Left ventricle myocardium superior (tissue), 1 donor: Measurements from ENCODE around the gene MUC15. TPM values are rescaled to one million over a fixed set of nuclear protein-coding genes. Genes with fewer than 3 reads are reported as not detected.

Source experiments
- ATAC-seq: fragments of 200-7000 bp; cut with Tn5 transposase; one replicate; pipeline ENCODE4 v1.9.1; 2020; ENCODE audit warnings: mild to moderate bottlenecking, moderate library complexity
- DNase-seq: peaks from one replicate; pipeline ENCODE4 v3.0.0-alpha.2; 2020
- intact Hi-C: fragments of 100-400 bp; cut with micrococcal nuclease; formaldehyde crosslinking; loops from one replicate; pipeline ENCODE4 v1.11.0; 2022
- total RNA-seq: library from RNA; stranded (reverse); fragmentation: NEBNext Ultra II Directional; extraction: Animal tissue kit (Norgen Biotek cat#: 25700); gene quantifications from one replicate; pipeline ENCODE4 v1.2.1, GENCODE V29; 2021
- donor health status: DM: no; HTN: yes; CAD: no; lungs with severe emphysema.

Gene MUC15
- total RNA-seq, 1 donor from 2014 or later: not detected

GRCh38 chr11:26579683-26580082 is 7.6 kb upstream of the MUC15 start:
- intact Hi-C loops: no loop called here
- DNase-seq (no peak), ATAC-seq (no peak)

GRCh38 chr11:26578998-26579661 is 7.1 kb upstream of the MUC15 start:
- ATAC-seq (no peak), DNase-seq (no peak)
- intact Hi-C loops: no loop called here

GRCh38 chr11:26575946-26576345 is 3.9 kb upstream of the MUC15 start:
- no peak for DNase-seq
- no peak for ATAC-seq
- intact Hi-C loops: no loop called here

- no peak for ATAC-seq
- intact Hi-C loops: no loop called here
These were observed 1.8 kb upstream of the MUC15 start for GRCh38 chr11:26573896-26574295.

GRCh38 chr11:26572770-26573402 is 823 bp upstream of the MUC15 start:
- DNase-seq (no peak), ATAC-seq (no peak)
- intact Hi-C loops: no loop called here

More at GRCh38 chr11:26573896-26574295, 1.8 kb upstream of the MUC15 start:
- no peak for DNase-seq

- no peak for ATAC-seq
- DNase-seq: no peak
- intact Hi-C loops: no loop called here
These were observed 2.4 kb downstream of the MUC15 start for GRCh38 chr11:26569646-26570045.

GRCh38 chr11:26558190-26558589 is 13.9 kb downstream of the MUC15 start:
- intact Hi-C loops: no loop called here
- ATAC-seq (no peak), DNase-seq (no peak)

- no peak for DNase-seq
- intact Hi-C loops: no loop called here
- no peak for ATAC-seq
These were observed 14.4 kb downstream of the MUC15 start for GRCh38 chr11:26557666-26558065.

- no peak for DNase-seq
- no peak for ATAC-seq
- intact Hi-C loops: no loop called here
These were observed 15.5 kb downstream of the MUC15 start for GRCh38 chr11:26556582-26556981.

GRCh38 chr11:26554455-26554854 is 17.6 kb downstream of the MUC15 start:
- ATAC-seq: no peak
- DNase-seq: no peak
- intact Hi-C loops: no loop called here

GRCh38 chr11:26553182-26553581 is 18.9 kb downstream of the MUC15 start:
- DNase-seq (no peak), ATAC-seq (no peak)
- intact Hi-C loops: no loop called here

GRCh38 chr11:26551186-26551801 is 20.8 kb downstream of the MUC15 start:
- intact Hi-C loops: no loop called here
- DNase-seq: no peak
- ATAC-seq: no peak

GRCh38 chr11:26550022-26550421 is 22.0 kb downstream of the MUC15 start:
- ATAC-seq: no peak
- intact Hi-C loops: no loop called here
- no peak for DNase-seq

- intact Hi-C loops: no loop called here
- ATAC-seq (no peak), DNase-seq (no peak)
These were observed 22.9 kb downstream of the MUC15 start for GRCh38 chr11:26549176-26549575.

- DNase-seq (no peak), ATAC-seq (no peak)
- intact Hi-C loops: no loop called here
These were observed 30.2 kb downstream of the MUC15 start for GRCh38 chr11:26541870-26542269.

GRCh38 chr11:26539517-26539916 is 32.5 kb downstream of the MUC15 start:
- intact Hi-C loops: no loop called here
- no peak for DNase-seq
- no peak for ATAC-seq

GRCh38 chr11:26537341-26537740 is 34.7 kb downstream of the MUC15 start:
- DNase-seq (no peak), ATAC-seq (no peak)
- intact Hi-C loops: no loop called here

- no peak for ATAC-seq
- DNase-seq: no peak
- intact Hi-C loops: no loop called here
These were observed 44.4 kb downstream of the MUC15 start for GRCh38 chr11:26527685-26528084.

- ATAC-seq: no peak
- intact Hi-C loops: no loop called here
- DNase-seq: no peak
These were observed 49.0 kb downstream of the MUC15 start for GRCh38 chr11:26522912-26523610.

- intact Hi-C loops: no loop called here
- no peak for DNase-seq
- ATAC-seq: no peak
These were observed 52.6 kb downstream of the MUC15 start for GRCh38 chr11:26519469-26519868.
